ENCODE measurements around the gene TMPRSS5.

DNA sequence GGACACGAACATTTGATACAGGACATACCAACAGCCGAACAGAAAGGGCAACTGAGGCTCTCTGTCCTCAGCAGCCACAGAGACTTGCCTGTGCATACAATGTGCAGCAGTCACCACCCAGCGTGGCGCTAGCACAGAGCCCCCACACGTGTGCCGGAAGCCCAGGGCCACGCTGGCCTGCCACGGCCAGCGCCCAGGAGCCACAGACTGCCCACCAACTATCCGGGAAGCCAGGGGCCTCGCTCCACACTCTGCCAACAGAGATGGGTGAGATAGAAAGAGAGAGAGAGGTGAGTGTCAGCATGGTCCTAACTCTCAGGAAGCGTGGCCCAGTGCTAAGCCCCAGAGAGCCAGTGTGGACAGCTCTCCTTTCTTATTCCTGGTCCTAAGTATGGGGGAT lies 11.7 kb downstream of the TMPRSS5 start:
- no peak for TF ChIP-seq CTCF (IDR thresholded peaks at IDR 0.05; ENCODE audit: poor library complexity, severe bottlenecking)
- TF ChIP-seq EP300 (conservative IDR thresholded peaks at IDR 0.05; ENCODE audit: poor library complexity, severe bottlenecking): no peak
